Trophoblast cell (in vitro differentiated cells and primary cell): ENCODE data around the gene CRISP1.
A peak's percentile ranks its signal among the peaks of the same experiment; 100 is the strongest.

Experiments used
- DNase-seq, 2 donors: peaks; one replicate each; pipeline ENCODE4 v3.0.0-alpha.2; 2016
- H2AFZ ChIP-seq: 2 replicates; pipeline ENCODE4 v1.6.1; 2013; ENCODE audit warnings: low read length, moderate library complexity, mild to moderate bottlenecking; ENCODE audit not compliant: insufficient read depth, poor library complexity
- H2AK5ac ChIP-seq: 2 replicates; pipeline ENCODE4 v1.6.1; 2013; ENCODE audit warnings: mild to moderate bottlenecking, low read length
- H2BK120ac ChIP-seq: 2 replicates; pipeline ENCODE4 v1.6.1; 2013; ENCODE audit warnings: low read length, mild to moderate bottlenecking, moderate library complexity; ENCODE audit not compliant: insufficient read depth, poor library complexity
- H2BK12ac ChIP-seq: 2 replicates; pipeline ENCODE4 v1.6.1; 2013; ENCODE audit warnings: mild to moderate bottlenecking, low read length, moderate library complexity
- H2BK5ac ChIP-seq: 2 replicates; pipeline ENCODE4 v1.6.1; 2013; ENCODE audit warnings: low read length, low read depth, moderate library complexity, mild to moderate bottlenecking; ENCODE audit not compliant: poor library complexity
- H3K14ac ChIP-seq: 2 replicates; pipeline ENCODE4 v1.6.1; 2013; ENCODE audit warnings: mild to moderate bottlenecking, low read length
- H3K18ac ChIP-seq: 2 replicates; pipeline ENCODE4 v1.6.1; 2013; ENCODE audit warnings: mild to moderate bottlenecking, low read length
- H3K23ac ChIP-seq: 2 replicates; pipeline ENCODE4 v1.6.1; 2013; ENCODE audit warnings: low read length
- H3K27ac ChIP-seq: 2 replicates; pipeline ENCODE4 v1.5.1; 2013; ENCODE audit warnings: low read depth, mild to moderate bottlenecking, inconsistent platforms, low read length, moderate library complexity
- H3K27me3 ChIP-seq: 2 replicates; pipeline ENCODE4 v1.6.1; 2013; ENCODE audit warnings: inconsistent platforms, mild to moderate bottlenecking, low read length, moderate library complexity; ENCODE audit not compliant: insufficient read depth
- H3K36me3 ChIP-seq, 2 experiments: 1 replicate in 1 of 2; 2 replicates in 1 of 2; pipeline ENCODE4 v1.6.1; 2013; ENCODE audit warnings: low read length in 2 of 2, mild to moderate bottlenecking in 2 of 2, moderate library complexity in 1 of 2; ENCODE audit not compliant: insufficient read depth in 2 of 2, control insufficient read depth in 1 of 2
- H3K4ac ChIP-seq: 2 replicates; pipeline ENCODE4 v1.6.1; 2013; ENCODE audit warnings: low read depth, mild to moderate bottlenecking, low read length, moderate library complexity
- H3K4me1 ChIP-seq, 2 experiments: 1 replicate in 1 of 2; 2 replicates in 1 of 2; pipeline ENCODE4 v1.6.1; 2013; ENCODE audit warnings: low read length in 2 of 2, mild to moderate bottlenecking in 2 of 2, moderate library complexity in 1 of 2; ENCODE audit not compliant: insufficient read depth in 2 of 2, control insufficient read depth in 1 of 2
- H3K4me2 ChIP-seq: 2 replicates; pipeline ENCODE4 v1.6.1; 2013; ENCODE audit warnings: inconsistent platforms, mild to moderate bottlenecking, low read length, moderate library complexity
- H3K4me3 ChIP-seq: 2 replicates; pipeline ENCODE4 v1.5.1; 2013; ENCODE audit warnings: mild to moderate bottlenecking, low read depth, low read length, inconsistent platforms
- H3K79me1 ChIP-seq: one replicate; pipeline ENCODE4 v1.6.1; 2013; ENCODE audit warnings: low read length
- H3K79me2 ChIP-seq: 2 replicates; pipeline ENCODE4 v1.6.1; 2013; ENCODE audit warnings: low read length, mild to moderate bottlenecking; ENCODE audit not compliant: control insufficient read depth, insufficient read depth, poor library complexity
- H3K9ac ChIP-seq: 2 replicates; pipeline ENCODE4 v1.6.1; 2013; ENCODE audit warnings: mild to moderate bottlenecking, low read length
- H3K9me3 ChIP-seq: 2 replicates; pipeline ENCODE4 v1.6.1; 2013; ENCODE audit warnings: low read depth, mild to moderate bottlenecking, control low read depth, inconsistent platforms, low read length; ENCODE audit not compliant: insufficient read depth
- H4K12ac ChIP-seq: 2 replicates; pipeline ENCODE4 v1.6.1; 2013; ENCODE audit warnings: low read depth, mild to moderate bottlenecking, low read length, moderate library complexity
- H4K8ac ChIP-seq: 2 replicates; pipeline ENCODE4 v1.6.1; 2013; ENCODE audit warnings: low read depth, mild to moderate bottlenecking, low read length, moderate library complexity
- H4K91ac ChIP-seq: one replicate; pipeline ENCODE4 v1.6.1; 2013; ENCODE audit warnings: low read depth, mild to moderate bottlenecking, low read length, moderate library complexity
- WGBS: extraction: QIAGEN DNeasy Blood & Tissue Kit; methylation state at CpG from one replicate; pipeline ENCODE4 v1.1.7; 2013; ENCODE audit warnings: missing lambda C conversion rate; ENCODE audit not compliant: insufficient read length, insufficient coverage; ENCODE audit errors: extremely low coverage; 5-methylcytosine and 5-hydroxymethylcytosine counted together

Gene CRISP1

GRCh38 chr6:49855221-49855620 is 11.1 kb downstream of the CRISP1 start:
- Histone ChIP-seq H2AFZ (no peak overlapping the region), H3K79me2 (no peaks in the 10 kb centered on the region), H3K18ac (no peak overlapping the region), H3K79me1 (no peaks in the 10 kb centered on the region), H3K14ac (no peak overlapping the region), H3K9me3 (no peaks in the 10 kb centered on the region), H3K23ac (no peak overlapping the region), H2BK120ac (no peak overlapping the region), H3K27me3 (no peaks in the 10 kb centered on the region), H2BK5ac (no peak overlapping the region), H4K91ac (no peak overlapping the region), H3K4ac (no peak overlapping the region), H4K8ac (no peak overlapping the region), H3K4me3 (no peak overlapping the region), H3K27ac (no peak overlapping the region), H2BK12ac (no peak overlapping the region), H3K9ac (no peak overlapping the region), H3K4me2 (no peak overlapping the region), H2AK5ac (no peak overlapping the region), H3K36me3 (no peaks in the 10 kb centered on the region), H4K12ac (no peak overlapping the region), H3K4me1 (no peaks in the 10 kb centered on the region)
- WGBS = no CpG with 5 or more reads among the region's 4 CpGs
- no peak for DNase-seq

- H3K27ac ChIP-seq = no peak overlapping the region
- no peak overlapping the region for H2BK120ac ChIP-seq
- H3K4me1 ChIP-seq = no peaks in the 10 kb centered on the region
- no peak overlapping the region for H4K12ac ChIP-seq
- H4K91ac ChIP-seq = no peak overlapping the region
- H3K27me3 ChIP-seq = no peaks in the 10 kb centered on the region
- WGBS = no CpG with 5 or more reads among the region's 2 CpGs
- no peak overlapping the region for H3K14ac ChIP-seq
- no peak overlapping the region for H2BK12ac ChIP-seq
- no peak overlapping the region for H3K4me2 ChIP-seq
- H3K9me3 ChIP-seq = no peaks in the 10 kb centered on the region
- no peak overlapping the region for H3K18ac ChIP-seq
- no peak overlapping the region for H2AFZ ChIP-seq
- no peak overlapping the region for H3K9ac ChIP-seq
- H3K4me3 ChIP-seq = no peak overlapping the region
- no peaks in the 10 kb centered on the region for H3K36me3 ChIP-seq
- no peak overlapping the region for H3K4ac ChIP-seq
- H2BK5ac ChIP-seq = no peak overlapping the region
- no peak for DNase-seq
- H2AK5ac ChIP-seq = no peak overlapping the region
- no peak overlapping the region for H4K8ac ChIP-seq
- H3K79me1 ChIP-seq = no peaks in the 10 kb centered on the region
- H3K79me2 ChIP-seq = no peaks in the 10 kb centered on the region
- H3K23ac ChIP-seq = no peak overlapping the region
These were observed 13.4 kb downstream of the CRISP1 start for GRCh38 chr6:49852975-49853374.

GRCh38 chr6:49849213-49849907 is 17.0 kb downstream of the CRISP1 start:
- Histone ChIP-seq H4K12ac (no peak overlapping the region), H3K23ac (no peak overlapping the region), H3K9ac (no peak overlapping the region), H3K4ac (no peak overlapping the region), H2BK12ac (no peak overlapping the region), H3K9me3 (no peaks in the 10 kb centered on the region), H2AK5ac (no peak overlapping the region), H2AFZ (no peak overlapping the region), H3K18ac (no peak overlapping the region), H3K36me3 (no peaks in the 10 kb centered on the region), H3K14ac (no peak overlapping the region), H4K8ac (no peak overlapping the region), H3K4me3 (no peak overlapping the region), H3K27ac (no peak overlapping the region), H2BK120ac (no peak overlapping the region), H4K91ac (no peak overlapping the region), H3K27me3 (no peaks in the 10 kb centered on the region), H3K4me1 (no peaks in the 10 kb centered on the region), H2BK5ac (no peak overlapping the region), H3K79me2 (no peaks in the 10 kb centered on the region), H3K79me1 (no peaks in the 10 kb centered on the region), H3K4me2 (no peak overlapping the region)
- peak; percentile 5 to 89 for DNase-seq
- WGBS = no CpG with 5 or more reads among the region's 4 CpGs

GRCh38 chr6:49847673-49848072 is 18.7 kb downstream of the CRISP1 start:
- no peak overlapping the region for H3K9ac ChIP-seq
- no peak overlapping the region for H2BK120ac ChIP-seq
- H3K79me2 ChIP-seq = no peaks in the 10 kb centered on the region
- H3K9me3 ChIP-seq = no peaks in the 10 kb centered on the region
- no peak overlapping the region for H3K4ac ChIP-seq
- no CpG with 5 or more reads among the region's 2 CpGs for WGBS
- H3K23ac ChIP-seq = no peak overlapping the region
- H3K4me2 ChIP-seq = no peak overlapping the region
- H2BK5ac ChIP-seq = no peak overlapping the region
- H3K27me3 ChIP-seq = no peaks in the 10 kb centered on the region
- H3K27ac ChIP-seq = no peak overlapping the region
- no peaks in the 10 kb centered on the region for H3K4me1 ChIP-seq
- H3K4me3 ChIP-seq = no peak overlapping the region
- H4K8ac ChIP-seq = no peak overlapping the region
- DNase-seq = no peak
- H2AK5ac ChIP-seq = no peak overlapping the region
- H3K79me1 ChIP-seq = no peaks in the 10 kb centered on the region
- H4K91ac ChIP-seq = no peak overlapping the region
- no peak overlapping the region for H3K14ac ChIP-seq
- no peak overlapping the region for H2AFZ ChIP-seq
- H4K12ac ChIP-seq = no peak overlapping the region
- no peaks in the 10 kb centered on the region for H3K36me3 ChIP-seq
- no peak overlapping the region for H2BK12ac ChIP-seq
- H3K18ac ChIP-seq = no peak overlapping the region
